Fibroblast of skin of left quadriceps (primary cell): ENCODE measurements around the gene KIF3C.
"Not testable (repeated sequence)": the region's sequence is repeated elsewhere in the genome, so short reads cannot be mapped to it uniquely, and the experiment has no call there.

Experiments
- DNase-seq, 2 experiments: peaks; one replicate each; pipeline ENCODE4 v3.0.0-alpha.2; 2013; ENCODE audit warnings: low read depth in 2 of 2

Gene KIF3C

GRCh38 chr2:25999406-25999805 is 17.1 kb upstream of the KIF3C start:
- DNase-seq, result not testable (repeated sequence)

- DNase-seq, result not testable (repeated sequence)
Observed at GRCh38 chr2:25998816-25999383, 16.6 kb upstream of the KIF3C start.

- no peak for DNase-seq
Observed at GRCh38 chr2:25996844-25997243, 14.5 kb upstream of the KIF3C start.

- DNase-seq, result no peak
Observed at GRCh38 chr2:25994509-25994908, 12.2 kb upstream of the KIF3C start.

GRCh38 chr2:25993049-25993448 is 10.8 kb upstream of the KIF3C start:
- no peak for DNase-seq

- DNase-seq, result no peak
Observed at GRCh38 chr2:25992556-25992955, 10.3 kb upstream of the KIF3C start.

GRCh38 chr2:25991965-25992364 is 9.7 kb upstream of the KIF3C start:
- no peak for DNase-seq

GRCh38 chr2:25989154-25989553 is 6.9 kb upstream of the KIF3C start:
- DNase-seq, result no peak

GRCh38 chr2:25988134-25988533 is 5.8 kb upstream of the KIF3C start:
- no peak for DNase-seq

GRCh38 chr2:25983735-25984134 is 1.4 kb upstream of the KIF3C start:
- DNase-seq, result no peak

- DNase-seq, result no peak
Observed at GRCh38 chr2:25982968-25983280, 627 bp upstream of the KIF3C start.

- DNase-seq, result no peak
Observed at GRCh38 chr2:25981596-25982272, 563 bp downstream of the KIF3C start.

GRCh38 chr2:25980951-25981350 is 1.3 kb downstream of the KIF3C start:
- DNase-seq, result no peak

- DNase-seq, result no peak
Observed at GRCh38 chr2:25980076-25980887, 2.0 kb downstream of the KIF3C start.

GRCh38 chr2:25979001-25979400 is 3.3 kb downstream of the KIF3C start:
- DNase-seq, result no peak

- DNase-seq, result no peak
Observed at GRCh38 chr2:25977768-25978167, 4.5 kb downstream of the KIF3C start.

GRCh38 chr2:25976983-25977741 is 5.1 kb downstream of the KIF3C start:
- no peak for DNase-seq

GRCh38 chr2:25972049-25972823 is 10.1 kb downstream of the KIF3C start:
- DNase-seq, result no peak

GRCh38 chr2:25971596-25971995 is 10.7 kb downstream of the KIF3C start:
- no peak for DNase-seq

GRCh38 chr2:25966531-25967270 is 15.6 kb downstream of the KIF3C start:
- DNase-seq, result no peak

- no peak for DNase-seq
Observed at GRCh38 chr2:25964891-25965290, 17.4 kb downstream of the KIF3C start.
